GM21737 (cell line): ENCODE measurements around the gene TRIM8.
A peak's percentile ranks its signal among the peaks of the same experiment; 100 is the strongest.
"Not testable (repeated sequence)": the region's sequence is repeated elsewhere in the genome, so short reads cannot be mapped to it uniquely, and the experiment has no call there.

ENCODE experiments used
- ATAC-seq: cut with Tn5 transposase; IDR thresholded peaks from one replicate; pipeline ENCODE4 v1.9.1; 2021; ENCODE audit warnings: mild to moderate bottlenecking, moderate library complexity; ENCODE audit not compliant: unreplicated experiment

Gene TRIM8

GRCh38 chr10:102648889-102649796 lies 4.9 kb downstream of the TRIM8 start:
- no peak for ATAC-seq

GRCh38 chr10:102649797-102650654 lies 5.7 kb downstream of the TRIM8 start:
- ATAC-seq = no peak

- ATAC-seq = no peak
Observed at GRCh38 chr10:102650655-102651454, 6.6 kb downstream of the TRIM8 start.

- ATAC-seq = no peak
Observed at GRCh38 chr10:102651455-102652169, 7.3 kb downstream of the TRIM8 start.

- ATAC-seq = peak; percentile 44
Observed at GRCh38 chr10:102652170-102652916, 8.1 kb downstream of the TRIM8 start.

GRCh38 chr10:102653060-102653459 lies 8.8 kb downstream of the TRIM8 start:
- no peak for ATAC-seq

- no peak for ATAC-seq
Observed at GRCh38 chr10:102654566-102654965, 10.3 kb downstream of the TRIM8 start.

GRCh38 chr10:102654969-102655368 lies 10.7 kb downstream of the TRIM8 start:
- ATAC-seq = no peak

- ATAC-seq = no peak
Observed at GRCh38 chr10:102656026-102656425, 11.7 kb downstream of the TRIM8 start.

- no peak for ATAC-seq
Observed at GRCh38 chr10:102656791-102657371, 12.6 kb downstream of the TRIM8 start.

- no peak for ATAC-seq
Observed at GRCh38 chr10:102657451-102657850, 13.2 kb downstream of the TRIM8 start.

- no peak for ATAC-seq
Observed at GRCh38 chr10:102657984-102658724, 13.9 kb downstream of the TRIM8 start.

GRCh38 chr10:102658802-102659201 lies 14.5 kb downstream of the TRIM8 start:
- ATAC-seq = no peak

GRCh38 chr10:102660888-102661657 lies 16.8 kb downstream of the TRIM8 start:
- ATAC-seq = peak; percentile 76

GRCh38 chr10:102661658-102662028 lies 17.4 kb downstream of the TRIM8 start:
- ATAC-seq = peak; percentile 7

- no peak for ATAC-seq
Observed at GRCh38 chr10:102665904-102666509, 21.7 kb downstream of the TRIM8 start.

GRCh38 chr10:102667411-102667810 lies 23.1 kb downstream of the TRIM8 start:
- ATAC-seq = not testable (repeated sequence)
